ENCODE data around the gene LYPLA2. TPM values are rescaled to one million over a fixed set of nuclear protein-coding genes. Genes with fewer than 3 reads are reported as not detected.
"Not testable (repeated sequence)": the region's sequence is repeated elsewhere in the genome, so short reads cannot be mapped to it uniquely, and the experiment has no call there.

LYPLA2 gene
- total RNA-seq, 1 experiment from 2014 or later = 78.0 TPM

DNA sequence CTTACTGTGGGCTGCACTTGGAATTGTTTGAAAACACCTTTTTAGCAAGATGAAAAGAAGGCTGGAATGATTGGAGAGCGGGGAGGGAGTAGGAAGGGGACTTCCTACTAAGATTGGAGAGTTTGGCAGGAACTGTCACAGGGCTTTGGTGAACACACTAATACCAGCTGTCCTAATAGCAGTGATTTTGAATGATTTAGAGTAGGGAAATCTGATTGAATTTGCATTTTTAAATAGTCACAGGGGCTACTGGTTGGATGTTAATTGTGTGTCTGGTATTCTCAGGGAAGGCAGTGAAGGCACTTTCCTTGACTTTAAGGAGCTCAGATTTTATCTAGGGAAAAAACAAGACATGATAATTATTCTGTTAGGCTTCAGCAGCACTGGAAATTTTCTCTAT lies 36.8 kb downstream of the LYPLA2 start:
- H2AFZ ChIP-seq (ENCODE audit: low read depth, low read length, poor library complexity, severe bottlenecking) = no peak overlapping the region
- no peaks in the 10 kb centered on the region for H3K36me3 ChIP-seq (ENCODE audit: control insufficient read depth in 1 of 2, insufficient read depth in 2 of 2, low read length in 2 of 2)
- TF ChIP-seq, protein P1, sequence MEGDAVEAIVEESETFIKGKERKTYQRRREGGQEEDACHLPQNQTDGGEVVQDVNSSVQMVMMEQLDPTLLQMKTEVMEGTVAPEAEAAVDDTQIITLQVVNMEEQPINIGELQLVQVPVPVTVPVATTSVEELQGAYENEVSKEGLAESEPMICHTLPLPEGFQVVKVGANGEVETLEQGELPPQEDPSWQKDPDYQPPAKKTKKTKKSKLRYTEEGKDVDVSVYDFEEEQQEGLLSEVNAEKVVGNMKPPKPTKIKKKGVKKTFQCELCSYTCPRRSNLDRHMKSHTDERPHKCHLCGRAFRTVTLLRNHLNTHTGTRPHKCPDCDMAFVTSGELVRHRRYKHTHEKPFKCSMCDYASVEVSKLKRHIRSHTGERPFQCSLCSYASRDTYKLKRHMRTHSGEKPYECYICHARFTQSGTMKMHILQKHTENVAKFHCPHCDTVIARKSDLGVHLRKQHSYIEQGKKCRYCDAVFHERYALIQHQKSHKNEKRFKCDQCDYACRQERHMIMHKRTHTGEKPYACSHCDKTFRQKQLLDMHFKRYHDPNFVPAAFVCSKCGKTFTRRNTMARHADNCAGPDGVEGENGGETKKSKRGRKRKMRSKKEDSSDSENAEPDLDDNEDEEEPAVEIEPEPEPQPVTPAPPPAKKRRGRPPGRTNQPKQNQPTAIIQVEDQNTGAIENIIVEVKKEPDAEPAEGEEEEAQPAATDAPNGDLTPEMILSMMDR (IDR thresholded peaks at IDR 0.05 in 2 of 3, conservative IDR thresholded peaks at IDR 0.05 in 1 of 3; ENCODE audit: borderline replicate concordance in 1 of 3, insufficient read depth in 1 of 3, low read depth in 2 of 3, low read length in 2 of 3) = no peak
- TF ChIP-seq ZNF274 (IDR thresholded peaks at IDR 0.05; ENCODE audit: low read depth, low read length) (no peak), TCF7L2 (IDR thresholded peaks at IDR 0.05; ENCODE audit: borderline replicate concordance, extremely low read depth, insufficient read depth, insufficient read length) (no peak), CBX3 (IDR thresholded peaks at IDR 0.05; ENCODE audit: low read depth) (no peak), POLR2AphosphoS5 (IDR thresholded peaks at IDR 0.05; ENCODE audit: low read depth, low read length) (no peak), EGR1 (IDR thresholded peaks at IDR 0.05; ENCODE audit: low read depth) (no peak), ZFX (IDR thresholded peaks at IDR 0.05) (no peak), SRF (IDR thresholded peaks at IDR 0.05; ENCODE audit: low read depth) (no peak), EZH2phosphoT487 (IDR thresholded peaks at IDR 0.05; ENCODE audit: borderline replicate concordance) (no peak), POLR2A (IDR thresholded peaks at IDR 0.05; ENCODE audit: borderline replicate concordance, extremely low read depth, insufficient read depth, insufficient read length) (no peak), YY1 (IDR thresholded peaks at IDR 0.05; ENCODE audit: extremely low read depth, insufficient replicate concordance, low read depth, low read length) (no peak), JUND (IDR thresholded peaks at IDR 0.05) (no peak), ELF1 (IDR thresholded peaks at IDR 0.05; ENCODE audit: borderline replicate concordance, low read depth) (no peak), FOSL1 (IDR thresholded peaks at IDR 0.05; ENCODE audit: low read depth) (no peak), EZH2 (IDR thresholded peaks at IDR 0.05) (no peak)
- TF ChIP-seq, protein P2, sequence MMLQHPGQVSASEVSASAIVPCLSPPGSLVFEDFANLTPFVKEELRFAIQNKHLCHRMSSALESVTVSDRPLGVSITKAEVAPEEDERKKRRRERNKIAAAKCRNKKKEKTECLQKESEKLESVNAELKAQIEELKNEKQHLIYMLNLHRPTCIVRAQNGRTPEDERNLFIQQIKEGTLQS (IDR thresholded peaks at IDR 0.05) = no peak
- TF ChIP-seq, protein P3, sequence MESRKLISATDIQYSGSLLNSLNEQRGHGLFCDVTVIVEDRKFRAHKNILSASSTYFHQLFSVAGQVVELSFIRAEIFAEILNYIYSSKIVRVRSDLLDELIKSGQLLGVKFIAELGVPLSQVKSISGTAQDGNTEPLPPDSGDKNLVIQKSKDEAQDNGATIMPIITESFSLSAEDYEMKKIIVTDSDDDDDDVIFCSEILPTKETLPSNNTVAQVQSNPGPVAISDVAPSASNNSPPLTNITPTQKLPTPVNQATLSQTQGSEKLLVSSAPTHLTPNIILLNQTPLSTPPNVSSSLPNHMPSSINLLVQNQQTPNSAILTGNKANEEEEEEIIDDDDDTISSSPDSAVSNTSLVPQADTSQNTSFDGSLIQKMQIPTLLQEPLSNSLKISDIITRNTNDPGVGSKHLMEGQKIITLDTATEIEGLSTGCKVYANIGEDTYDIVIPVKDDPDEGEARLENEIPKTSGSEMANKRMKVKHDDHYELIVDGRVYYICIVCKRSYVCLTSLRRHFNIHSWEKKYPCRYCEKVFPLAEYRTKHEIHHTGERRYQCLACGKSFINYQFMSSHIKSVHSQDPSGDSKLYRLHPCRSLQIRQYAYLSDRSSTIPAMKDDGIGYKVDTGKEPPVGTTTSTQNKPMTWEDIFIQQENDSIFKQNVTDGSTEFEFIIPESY (IDR thresholded peaks at IDR 0.05; ENCODE audit: extremely low read depth, insufficient replicate concordance, low read length) = no peak
- no peaks in the 10 kb centered on the region for H4K20me1 ChIP-seq (ENCODE audit: insufficient read depth)
- no peaks in the 10 kb centered on the region for H3K9me3 ChIP-seq (ENCODE audit: control insufficient read depth in 1 of 2, insufficient read depth in 1 of 2, low read depth in 1 of 2, low read length in 2 of 2)
- ChIA-PET POLR2A (interaction anchor here (0.7 kb wide), 1 partner anchor 11 kb away, joined by 3 read pairs; no protein-coding TSS in a partner anchor), RAD21 (ENCODE audit: low non-redundant PET in 1 of 2, low total read pairs in 2 of 2, uncharacterized antibody in 2 of 2, unreplicated experiment in 2 of 2) (no interaction called here), CTCF (no interaction called here)
- ATAC-seq (no peak), DNase-seq (ENCODE audit: low read depth, low spot score) (no peak)
- no peak overlapping the region for H3K9ac ChIP-seq (ENCODE audit: low read length)
- H3K4me3 ChIP-seq (replicated peaks in 1 of 2; ENCODE audit: low read depth in 1 of 2, low read length in 2 of 2) = no peak overlapping the region
- H3K4me2 ChIP-seq (ENCODE audit: low read length) = no peak overlapping the region
- no TSS peak for BruUV-seq (replicated peaks)
- peaks cover 11% of the 10 kb centered on the region for H3K79me2 ChIP-seq (ENCODE audit: insufficient read depth, low read length)
- H3K27ac ChIP-seq (ENCODE audit: low read depth, low read length) = no peak overlapping the region
- intact Hi-C loops (cut with micrococcal nuclease) = no loop called here
- H3K27me3 ChIP-seq (ENCODE audit: insufficient read depth, low read length) = no peaks in the 10 kb centered on the region
- peaks cover 2 to 18% of the 10 kb centered on the region in 2 experiments; a peak in 3 of 4 replicates for H3K4me1 ChIP-seq (ENCODE audit: control insufficient read depth in 1 of 2, insufficient read depth in 2 of 2, low read length in 2 of 2)
- H3K9me2 ChIP-seq (ENCODE audit: insufficient read depth) = no peaks in the 10 kb centered on the region

DNA sequence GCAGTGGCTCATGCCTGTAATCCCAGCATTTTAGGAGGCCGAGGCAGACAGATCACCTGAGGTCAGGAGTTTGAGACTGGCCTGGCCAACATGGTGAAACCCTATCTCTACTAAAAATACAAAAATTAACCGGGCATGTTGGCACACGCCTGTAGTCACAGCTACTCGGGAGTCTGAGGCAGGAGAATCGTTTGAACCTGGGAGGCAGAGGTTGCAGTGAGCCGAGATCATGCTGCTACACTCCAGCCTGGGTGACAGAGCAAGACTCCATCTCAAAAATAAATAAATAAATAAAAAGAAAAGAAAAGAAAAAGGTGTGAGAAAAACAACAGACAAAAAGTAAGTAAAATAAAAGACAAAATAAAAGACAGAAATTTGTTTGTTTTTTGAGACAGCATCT lies 43.2 kb downstream of the LYPLA2 start:
- RAD21 ChIA-PET (ENCODE audit: low non-redundant PET in 1 of 2, low total read pairs in 2 of 2, uncharacterized antibody in 2 of 2, unreplicated experiment in 2 of 2); H3K27ac ChIP-seq (ENCODE audit: low read depth, low read length); H3K27me3 ChIP-seq (ENCODE audit: insufficient read depth, low read length); POLR2A ChIA-PET; ATAC-seq; H3K4me3 ChIP-seq (replicated peaks in 1 of 2; ENCODE audit: low read depth in 1 of 2, low read length in 2 of 2); BruUV-seq (replicated peaks); H3K9me3 ChIP-seq (ENCODE audit: control insufficient read depth in 1 of 2, insufficient read depth in 1 of 2, low read depth in 1 of 2, low read length in 2 of 2); DNase-seq (ENCODE audit: low read depth, low spot score); H3K79me2 ChIP-seq (ENCODE audit: insufficient read depth, low read length); H3K4me2 ChIP-seq (ENCODE audit: low read length); H3K9ac ChIP-seq (ENCODE audit: low read length); H3K36me3 ChIP-seq (ENCODE audit: control insufficient read depth in 1 of 2, insufficient read depth in 2 of 2, low read length in 2 of 2); H4K20me1 ChIP-seq (ENCODE audit: insufficient read depth); H3K9me2 ChIP-seq (ENCODE audit: insufficient read depth); intact Hi-C loops (cut with micrococcal nuclease): not testable (repeated sequence)
- H3K4me1 ChIP-seq (ENCODE audit: control insufficient read depth in 1 of 2, insufficient read depth in 2 of 2, low read length in 2 of 2) = peaks cover 5 to 20% of the 10 kb centered on the region in 2 experiments; a peak in 3 of 4 replicates
- CTCF ChIA-PET = interaction anchor here (1.1 kb wide), 1 partner anchor 23 kb away, joined by 3 read pairs; no protein-coding TSS in a partner anchor
- peak overlapping the region; percentile 45 for H2AFZ ChIP-seq (ENCODE audit: low read depth, low read length, poor library complexity, severe bottlenecking)
